H1 (cell line): ENCODE results near the gene DYNLT1. TPM values are rescaled to one million over a fixed set of nuclear protein-coding genes. Genes with fewer than 3 reads are reported as not detected.
"Not testable (repeated sequence)": the region's sequence is repeated elsewhere in the genome, so short reads cannot be mapped to it uniquely, and the experiment has no call there.

Experiments
- CTCF ChIA-PET: fragments of 300-600 bp; sonication (Branson Sonifier 250); formaldehyde crosslinking; loops from one replicate; lab custom pipeline; 2021; ENCODE audit not compliant: partially characterized antibody; lab: Charles Lee
- POLR2A ChIA-PET: fragments of 300-600 bp; sonication (Branson Sonifier 250); formaldehyde crosslinking; loops from one replicate; lab custom pipeline; 2021; ENCODE audit warnings: inconsistent platforms; ENCODE audit not compliant: partially characterized antibody; lab: Charles Lee
- DNase-seq, 2 experiments: peaks; one replicate each; pipeline versions ENCODE4 v3.0.0 to v3.0.0-alpha.2; 2010 to 2022; ENCODE audit warnings: low spot score in 2 of 2, low read depth in 1 of 2, mixed read lengths in 1 of 2
- FAIRE-seq: peaks from 2 replicates; lab custom pipeline; 2011; peaks lifted over from hg19 to GRCh38; lab: Jason Lieb, UNC
- H2AFZ ChIP-seq: 2 replicates; pipeline ENCODE4 v1.8.1; 2012; ENCODE audit warnings: low read length, inconsistent platforms
- H2AK5ac ChIP-seq: 2 replicates; pipeline ENCODE4 v1.6.1; 2013; ENCODE audit warnings: low read depth, low read length
- H2BK120ac ChIP-seq: replicated peaks from 2 replicates; pipeline ENCODE3; 2013; ENCODE audit warnings: low read depth, low read length, inconsistent platforms
- H2BK12ac ChIP-seq: 2 replicates; pipeline ENCODE4 v1.6.1; 2013; ENCODE audit warnings: low read depth, low read length
- H2BK15ac ChIP-seq: 2 replicates; pipeline ENCODE4 v1.6.1; 2013; ENCODE audit warnings: low read length
- H2BK20ac ChIP-seq: 2 replicates; pipeline ENCODE4 v1.6.1; 2013; ENCODE audit warnings: low read length
- H2BK5ac ChIP-seq: 2 replicates; pipeline ENCODE4 v1.6.1; 2013; ENCODE audit warnings: low read depth, low read length
- H3K14ac ChIP-seq: 2 replicates; pipeline ENCODE4 v1.6.1; 2013; ENCODE audit warnings: inconsistent platforms; ENCODE audit not compliant: insufficient read length
- H3K18ac ChIP-seq: 2 replicates; pipeline ENCODE4 v1.6.1; 2013; ENCODE audit warnings: low read length; ENCODE audit errors: extremely low read depth
- H3K23ac ChIP-seq: 2 replicates; pipeline ENCODE4 v1.6.1; 2013; ENCODE audit warnings: inconsistent platforms; ENCODE audit not compliant: insufficient read length
- H3K23me2 ChIP-seq: 2 replicates; pipeline ENCODE4 v1.6.1; 2013; ENCODE audit warnings: low read depth, low read length
- H3K27ac ChIP-seq: 2 replicates; pipeline ENCODE4 v1.6.1; 2011; ENCODE audit warnings: low read depth, low read length, inconsistent platforms
- H3K27me3 ChIP-seq, 4 experiments: replicated peaks in 1 of 4; 1 replicate in 1 of 4; 2 replicates in 3 of 4; pipeline versions ENCODE4 v1.6.1 to v1.8.1; 2011 to 2013; ENCODE audit warnings: low read length in 3 of 4, mild to moderate bottlenecking in 3 of 4, inconsistent platforms in 2 of 4, mixed read lengths in 2 of 4, moderate library complexity in 1 of 4; ENCODE audit not compliant: control insufficient read depth in 3 of 4, insufficient read depth in 3 of 4; ENCODE audit errors: extremely low read depth in 1 of 4
- H3K36me3 ChIP-seq, 4 experiments: 2 replicates each; pipeline versions ENCODE4 v1.6.1 to v1.8.1; 2011 to 2013; ENCODE audit warnings: mild to moderate bottlenecking in 4 of 4, low read length in 3 of 4, moderate library complexity in 2 of 4, control low read depth in 1 of 4, inconsistent platforms in 1 of 4; ENCODE audit not compliant: insufficient read depth in 4 of 4, control insufficient read depth in 2 of 4
- H3K4ac ChIP-seq: replicated peaks from 2 replicates; pipeline ENCODE3; 2013; ENCODE audit warnings: low read length, low read depth, mixed read lengths, inconsistent platforms; ENCODE audit not compliant: insufficient read length
- H3K4me1 ChIP-seq, 4 experiments: replicated peaks in 1 of 4; 1 replicate in 1 of 4; 2 replicates in 3 of 4; pipeline versions ENCODE4 v1.6.1 to v1.8.1; 2011 to 2013; ENCODE audit warnings: low read length in 3 of 4, inconsistent platforms in 2 of 4, mixed read lengths in 1 of 4; ENCODE audit not compliant: insufficient read depth in 4 of 4, control insufficient read depth in 3 of 4
- H3K4me2 ChIP-seq, 2 experiments: 2 replicates each; pipeline versions ENCODE4 v1.6.1 to v1.8.1; 2011 to 2013; ENCODE audit warnings: low read depth in 2 of 2, low read length in 2 of 2, control low read depth in 1 of 2, inconsistent platforms in 1 of 2, mild to moderate bottlenecking in 1 of 2; ENCODE audit not compliant: insufficient read depth in 1 of 2
- H3K4me3 ChIP-seq, 4 experiments: fragments of 200-600, 300-600 bp in 1 of 4; sonication (generic), shearing (Covaris generic), sonication (Bioruptor Twin) in 1 of 4; 2 replicates each; pipeline versions ENCODE4 v1.5.1 to v1.8.1; 2011 to 2016; ENCODE audit warnings: low read length in 4 of 4, low read depth in 3 of 4, control low read depth in 2 of 4, inconsistent platforms in 2 of 4, mild to moderate bottlenecking in 2 of 4, mixed read lengths in 1 of 4, moderate library complexity in 1 of 4; ENCODE audit not compliant: insufficient read depth in 2 of 4; ENCODE audit errors: extremely low read depth in 1 of 4
- H3K56ac ChIP-seq: replicated peaks from 2 replicates; pipeline ENCODE3; 2013; ENCODE audit warnings: low read depth, mild to moderate bottlenecking, mixed read lengths, low read length, inconsistent platforms; ENCODE audit not compliant: insufficient read length
- H3K79me1 ChIP-seq: 2 replicates; pipeline ENCODE4 v1.6.1; 2013; ENCODE audit warnings: low read depth, low read length, control low read depth
- H3K79me2 ChIP-seq, 2 experiments: 2 replicates each; pipeline versions ENCODE4 v1.6.1 to v1.8.1; 2012 to 2013; ENCODE audit warnings: low read length in 2 of 2, mild to moderate bottlenecking in 2 of 2, inconsistent platforms in 1 of 2; ENCODE audit not compliant: insufficient read depth in 2 of 2, control insufficient read depth in 1 of 2
- H3K9ac ChIP-seq, 4 experiments: replicated peaks in 1 of 4; 1 replicate in 1 of 4; 2 replicates in 3 of 4; pipeline versions ENCODE4 v1.6.1 to v1.8.1; 2011 to 2013; ENCODE audit warnings: low read depth in 3 of 4, low read length in 3 of 4, control low read depth in 2 of 4, mild to moderate bottlenecking in 2 of 4, moderate library complexity in 2 of 4, inconsistent platforms in 1 of 4; ENCODE audit errors: extremely low read depth in 1 of 4
- H3K9me3 ChIP-seq, 2 experiments: 2 replicates each; pipeline versions ENCODE4 v1.6.1 to v1.8.1; 2012 to 2013; ENCODE audit warnings: mild to moderate bottlenecking in 2 of 2, moderate library complexity in 2 of 2, control low read depth in 1 of 2, inconsistent platforms in 1 of 2, low read depth in 1 of 2, low read length in 1 of 2, mixed read lengths in 1 of 2; ENCODE audit not compliant: insufficient read depth in 2 of 2
- H4K20me1 ChIP-seq, 2 experiments: replicated peaks in 1 of 2; 2 replicates each; pipeline versions ENCODE3 to v1.8.1; 2011 to 2013; ENCODE audit warnings: inconsistent platforms in 2 of 2, low read length in 2 of 2, mild to moderate bottlenecking in 1 of 2; ENCODE audit not compliant: insufficient read depth in 2 of 2, control insufficient read depth in 1 of 2
- H4K5ac ChIP-seq: 2 replicates; pipeline ENCODE4 v1.6.1; 2013; ENCODE audit warnings: low read length, low read depth, mixed read lengths, inconsistent platforms; ENCODE audit not compliant: insufficient read length
- H4K8ac ChIP-seq: 2 replicates; pipeline ENCODE4 v1.8.0; 2013; ENCODE audit warnings: mild to moderate bottlenecking, moderate library complexity, low read length, inconsistent platforms; ENCODE audit not compliant: insufficient read depth; ENCODE audit errors: extremely low read depth
- H4K91ac ChIP-seq: replicated peaks from 2 replicates; pipeline ENCODE3; 2013; ENCODE audit warnings: low read length, mixed read lengths, inconsistent platforms; ENCODE audit not compliant: insufficient read length
- WGBS, 2 experiments: shearing (Covaris generic) in 1 of 2; methylation state at CpG; one replicate each; pipeline versions ENCODE4 v1.1.6 to v1.1.7; 2013 to 2015; ENCODE audit warnings: low lambda C conversion rate in 2 of 2, mixed read lengths in 2 of 2, inconsistent platforms in 1 of 2, low coverage in 1 of 2, missing lambda C conversion rate in 1 of 2; ENCODE audit not compliant: insufficient replicate concordance in 2 of 2, insufficient coverage in 1 of 2, insufficient read length in 1 of 2; ENCODE audit errors: extremely low coverage in 1 of 2, missing lambda C conversion rate in 1 of 2; 5-methylcytosine and 5-hydroxymethylcytosine counted together
- polyA plus RNA-seq, 7 experiments: library from polyadenylated mRNA; depleted of rRNA in 3 of 7; stranded (reverse) in 5 of 7; unstranded in 2 of 7; fragments of >200 nt in 5 of 7; fragments of 200-250 nt in 2 of 7; gene quantifications; 1 replicate in 5 of 7; 2 replicates in 1 of 7; 4 replicates in 1 of 7; pipeline versions ENCODE4 v1.2.1 to v1.2.3, GENCODE V29; 2011 to 2013; ENCODE audit warnings: missing spikeins in 2 of 7, mixed read lengths in 2 of 7
- total RNA-seq: library from RNA; stranded (reverse); fragmentation: NEBNext Ultra II Directional; extraction: Animal tissue kit (Norgen Biotek cat#: 25700); gene quantifications from 2 replicates; pipeline ENCODE4 v1.2.1, GENCODE V29; 2021

Gene DYNLT1
- total and polyA plus RNA-seq, 2 of the 8 experiments (the other 6 are each of a cell fraction or from before 2014, with no cell fraction given), result 119 to 245 TPM

- not testable (repeated sequence) for H3K9me3 ChIP-seq, H3K14ac ChIP-seq, H3K56ac ChIP-seq, H2AFZ ChIP-seq, H3K79me2 ChIP-seq, H2BK12ac ChIP-seq, H3K4me3 ChIP-seq, H4K20me1 ChIP-seq, FAIRE-seq, DNase-seq, H3K79me1 ChIP-seq, H2AK5ac ChIP-seq, H2BK5ac ChIP-seq, H3K4me2 ChIP-seq, H3K23ac ChIP-seq, H3K4ac ChIP-seq, H4K91ac ChIP-seq, H3K9ac ChIP-seq, H3K4me1 ChIP-seq, H3K18ac ChIP-seq, H2BK15ac ChIP-seq, H3K36me3 ChIP-seq, H2BK120ac ChIP-seq, H4K8ac ChIP-seq, H3K23me2 ChIP-seq, H4K5ac ChIP-seq, H2BK20ac ChIP-seq, H3K27me3 ChIP-seq, H3K27ac ChIP-seq
- ChIA-PET CTCF (interaction anchor here (0.9 to 8.7 kb wide), 4 partner anchors 9 to 100 kb away, joined by 3 to 73 read pairs (median 12); no protein-coding TSS in a partner anchor), POLR2A (interaction anchor here (1.0 kb wide), 1 partner anchor 12 kb away, joined by 4 read pairs; no protein-coding TSS in a partner anchor)
- WGBS, 2 experiments, result 97% methylated on average over 17 of the region's 17 CpGs; no CpG with 5 or more reads in 1 of the 2 experiments
Observed at GRCh38 chr6:158651981-158652737, 7.6 kb upstream of the DYNLT1 start.
